Astrocyte (in vitro differentiated cells and primary cell): ENCODE data around the gene RAB40C. TPM values are rescaled to one million over a fixed set of nuclear protein-coding genes. Genes with fewer than 3 reads are reported as not detected.
A peak's percentile ranks its signal among the peaks of the same experiment; 100 is the strongest.

ENCODE experiments used
- DNase-seq: peaks from one replicate; pipeline ENCODE4 v3.0.0-alpha.2; 2010; ENCODE audit warnings: low read depth
- FAIRE-seq: peaks from 2 replicates; lab custom pipeline; 2011; peaks lifted over from hg19 to GRCh38; lab: Jason Lieb, UNC
- H2AFZ ChIP-seq: 2 replicates; pipeline ENCODE4 v1.6.0; 2012; ENCODE audit warnings: low read depth, low read length, inconsistent platforms
- H3K27ac ChIP-seq: 2 replicates; pipeline ENCODE4 v1.5.1; 2011; ENCODE audit warnings: low read depth, low read length, inconsistent platforms
- H3K27me3 ChIP-seq: 2 replicates; pipeline ENCODE4 v1.6.0; 2011; ENCODE audit warnings: low read length, inconsistent platforms; ENCODE audit not compliant: insufficient read depth
- H3K36me3 ChIP-seq: 2 replicates; pipeline ENCODE4 v1.5.1; 2011; ENCODE audit warnings: low read length, inconsistent platforms; ENCODE audit not compliant: insufficient read depth
- H3K4me1 ChIP-seq: 2 replicates; pipeline ENCODE4 v1.5.1; 2011; ENCODE audit warnings: low read length, inconsistent platforms; ENCODE audit not compliant: insufficient read depth
- H3K4me2 ChIP-seq: 2 replicates; pipeline ENCODE4 v1.6.0; 2012; ENCODE audit warnings: low read length, inconsistent platforms
- H3K4me3 ChIP-seq: 2 replicates; pipeline ENCODE4 v1.5.1; 2011; ENCODE audit warnings: low read depth, mild to moderate bottlenecking, low read length, inconsistent platforms; ENCODE audit not compliant: insufficient read depth
- H3K79me2 ChIP-seq: 2 replicates; pipeline ENCODE4 v1.6.0; 2012; ENCODE audit warnings: mild to moderate bottlenecking, low read length, inconsistent platforms; ENCODE audit not compliant: insufficient read depth
- H3K9ac ChIP-seq: 2 replicates; pipeline ENCODE4 v1.6.0; 2012; ENCODE audit warnings: mild to moderate bottlenecking, low read length, inconsistent platforms
- H3K9me3 ChIP-seq: 2 replicates; pipeline ENCODE4 v1.5.1; 2012; ENCODE audit warnings: low read depth, mild to moderate bottlenecking, low read length, inconsistent platforms; ENCODE audit not compliant: insufficient read depth
- H4K20me1 ChIP-seq: 2 replicates; pipeline ENCODE4 v1.6.0; 2012; ENCODE audit warnings: low read length, inconsistent platforms; ENCODE audit not compliant: insufficient read depth
- H3K27ac Mint-ChIP-seq: one replicate; pipeline ENCODE4 v1.8.0; 2021; ENCODE audit warnings: mild to moderate bottlenecking, mixed read lengths; ENCODE audit not compliant: unreplicated experiment
- H3K27me3 Mint-ChIP-seq: one replicate; pipeline ENCODE4 v1.8.0; 2021; ENCODE audit warnings: low read depth, mixed read lengths; ENCODE audit not compliant: unreplicated experiment
- H3K36me3 Mint-ChIP-seq: one replicate; pipeline ENCODE4 v1.8.0; 2021; ENCODE audit warnings: low read depth, mixed read lengths; ENCODE audit not compliant: unreplicated experiment
- H3K4me1 Mint-ChIP-seq: one replicate; pipeline ENCODE4 v1.8.0; 2021; ENCODE audit warnings: low read depth, mixed read lengths; ENCODE audit not compliant: unreplicated experiment
- H3K4me3 Mint-ChIP-seq: one replicate; pipeline ENCODE4 v1.8.0; 2021; ENCODE audit warnings: mild to moderate bottlenecking, moderate library complexity, mixed read lengths; ENCODE audit not compliant: unreplicated experiment
- H3K9me3 Mint-ChIP-seq: one replicate; pipeline ENCODE4 v1.8.0; 2021; ENCODE audit warnings: mild to moderate bottlenecking, mixed read lengths; ENCODE audit not compliant: unreplicated experiment
- CTCF ChIP-seq: IDR thresholded peaks from 2 replicates; pipeline ENCODE4 v1.5.1; 2011; ENCODE audit warnings: low read depth, mild to moderate bottlenecking, inconsistent platforms, low read length, moderate library complexity; ENCODE audit not compliant: insufficient read depth
- EZH2 ChIP-seq: IDR thresholded peaks from 2 replicates; pipeline ENCODE4 v1.6.1; 2012; ENCODE audit warnings: mild to moderate bottlenecking, low read length, inconsistent platforms; ENCODE audit not compliant: insufficient read depth
- total RNA-seq: library from RNA; stranded (reverse); gene quantifications from 2 replicates; pipeline ENCODE4 v1.2.1, GENCODE V29; 2021

The RAB40C gene
- total RNA-seq, 1 donor from 2014 or later: 13.0 TPM

- Mint-ChIP-seq H3K27me3 (peaks cover 10% of the 10 kb centered on the region), H3K4me3 (no peak overlapping the region), H3K27ac (no peak overlapping the region), H3K9me3 (no peaks in the 10 kb centered on the region), H3K4me1 (peaks cover 2% of the 10 kb centered on the region), H3K36me3 (no peaks in the 10 kb centered on the region)
- no peaks in the 10 kb centered on the region for H3K9me3 ChIP-seq
- H3K4me1 ChIP-seq: peaks cover 12% of the 10 kb centered on the region
- no peak overlapping the region for H3K9ac ChIP-seq
- H2AFZ ChIP-seq: no peak overlapping the region
- H3K4me2 ChIP-seq: no peak overlapping the region
- H3K36me3 ChIP-seq: no peaks in the 10 kb centered on the region
- no peak for DNase-seq
- H3K79me2 ChIP-seq: no peaks in the 10 kb centered on the region
- H3K4me3 ChIP-seq: no peak overlapping the region
- TF ChIP-seq CTCF: no peak
- no peak for TF ChIP-seq EZH2
- H3K27me3 ChIP-seq: peaks cover 21% of the 10 kb centered on the region
- no peak for FAIRE-seq
- peaks cover 5% of the 10 kb centered on the region for H4K20me1 ChIP-seq
- H3K27ac ChIP-seq: no peak overlapping the region
Measured at GRCh38 chr16:559021-559380, 30.9 kb upstream of the RAB40C start.

GRCh38 chr16:559411-560203, 30.3 kb upstream of the RAB40C start:
- H3K4me3 Mint-ChIP-seq: no peak overlapping the region
- Histone ChIP-seq H2AFZ (no peak overlapping the region), H3K4me1 (peaks cover 6% of the 10 kb centered on the region), H3K36me3 (no peaks in the 10 kb centered on the region), H4K20me1 (no peaks in the 10 kb centered on the region), H3K27ac (no peak overlapping the region), H3K4me2 (no peak overlapping the region), H3K79me2 (no peaks in the 10 kb centered on the region), H3K9me3 (no peaks in the 10 kb centered on the region), H3K9ac (no peak overlapping the region), H3K27me3 (peaks cover 21% of the 10 kb centered on the region), H3K4me3 (no peak overlapping the region)
- TF ChIP-seq EZH2 (peak; percentile 94), CTCF (no peak)
- DNase-seq (no peak), FAIRE-seq (no peak)
- no peak overlapping the region for H3K27ac Mint-ChIP-seq
- H3K36me3 Mint-ChIP-seq: no peaks in the 10 kb centered on the region
- peaks cover 10% of the 10 kb centered on the region for H3K27me3 Mint-ChIP-seq
- H3K9me3 Mint-ChIP-seq: no peaks in the 10 kb centered on the region
- H3K4me1 Mint-ChIP-seq: peaks cover 2% of the 10 kb centered on the region

- Histone ChIP-seq H3K9me3 (no peaks in the 10 kb centered on the region), H3K79me2 (no peaks in the 10 kb centered on the region), H3K27ac (no peak within 1 kb of the TSS), H3K4me2 (no peak within 1 kb of the TSS), H3K4me1 (no peaks in the 10 kb centered on the region), H3K27me3 (peaks cover 21% of the 10 kb centered on the region), H3K36me3 (no peaks in the 10 kb centered on the region), H3K4me3 (no peak within 1 kb of the TSS), H3K9ac (no peak within 1 kb of the TSS), H4K20me1 (no peaks in the 10 kb centered on the region), H2AFZ (no peak within 1 kb of the TSS)
- DNase-seq: no peak
- Mint-ChIP-seq H3K27ac (no peak within 1 kb of the TSS), H3K9me3 (no peaks in the 10 kb centered on the region), H3K4me3 (no peak within 1 kb of the TSS), H3K27me3 (peaks cover 10% of the 10 kb centered on the region), H3K4me1 (no peaks in the 10 kb centered on the region), H3K36me3 (no peaks in the 10 kb centered on the region)
- no peak for FAIRE-seq
- TF ChIP-seq CTCF (no peak), EZH2 (peak; percentile 50)
Measured at GRCh38 chr16:560204-560700, 29.6 kb upstream of the RAB40C start, which contains the start of gene PRR35. Gene PRR35, plus strand, starts transcription at chr16:560394. Its CDS starts 2,901 bp downstream, at chr16:563295.
